ENCODE results near the gene PLCG2.

GRCh38 chr16:81894592-81894991 is 115.5 kb downstream of the PLCG2 start:
- TF ChIP-seq CTCF (IDR thresholded peaks at IDR 0.05) = no peak
- TF ChIP-seq POLR2A (IDR thresholded peaks at IDR 0.05) = no peak
